Type B pancreatic cell (in vitro differentiated cells): Measurements from ENCODE around the gene EXTL1. TPM values are rescaled to one million over a fixed set of nuclear protein-coding genes. Genes with fewer than 3 reads are reported as not detected.
A peak's percentile ranks its signal among the peaks of the same experiment; 100 is the strongest.

Experiments used
- DNase-seq: peaks from one replicate; pipeline ENCODE4 v3.0.0; 2021; ENCODE audit warnings: mixed read lengths; ENCODE audit not compliant: unreplicated experiment; ENCODE audit errors: extremely low spot score
- H3K27ac Mint-ChIP-seq: 2 replicates; pipeline ENCODE4 v1.8.0; 2021; ENCODE audit warnings: mild to moderate bottlenecking, mixed read lengths
- H3K27me3 Mint-ChIP-seq: 2 replicates; pipeline ENCODE4 v1.8.0; 2021; ENCODE audit warnings: mixed read lengths
- H3K36me3 Mint-ChIP-seq: 2 replicates; pipeline ENCODE4 v1.8.0; 2021; ENCODE audit warnings: mixed read lengths
- H3K4me1 Mint-ChIP-seq: one replicate; pipeline ENCODE4 v1.8.0; 2021; ENCODE audit warnings: mixed read lengths; ENCODE audit not compliant: unreplicated experiment
- H3K4me3 Mint-ChIP-seq: 2 replicates; pipeline ENCODE4 v1.8.0; 2021; ENCODE audit warnings: mild to moderate bottlenecking, mixed read lengths
- H3K9me3 Mint-ChIP-seq: 2 replicates; pipeline ENCODE4 v1.8.0; 2021; ENCODE audit warnings: mixed read lengths
- total RNA-seq: library from RNA; stranded (reverse); gene quantifications from 2 replicates; pipeline ENCODE4 v1.2.1, GENCODE V29; 2021; ENCODE audit warnings: low replicate concordance
- TF ChIP-seq, protein P1 (sequence below): fragments of 200-600 bp; sonication (generic); conservative IDR thresholded peaks from 2 replicates; pipeline ENCODE4 v1.5.0; 2021; ENCODE audit warnings: antibody characterized with exemption, mild to moderate bottlenecking

EXTL1 gene
- total RNA-seq, 1 donor from 2014 or later = 4.2 TPM

DNA sequence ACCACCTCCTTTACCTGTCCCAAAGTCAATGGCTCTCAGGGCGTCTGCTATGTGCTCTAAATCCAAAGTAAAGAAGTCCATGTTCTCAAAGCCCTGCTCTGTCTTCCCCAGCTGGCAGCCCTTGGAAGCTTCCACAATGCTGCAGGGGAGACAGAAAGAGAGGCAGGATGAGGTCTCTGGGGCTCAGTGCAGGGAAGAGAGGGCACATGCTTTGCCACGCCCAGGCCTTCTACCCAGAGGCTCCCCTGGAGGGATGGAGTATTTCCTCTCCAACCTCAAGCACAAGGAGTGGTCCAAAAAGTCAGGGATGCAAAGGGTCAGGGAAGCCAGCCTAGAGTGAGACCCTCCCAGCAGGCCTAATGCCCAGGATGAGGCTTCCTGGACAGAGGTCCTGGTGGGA lies 35.6 kb downstream of the EXTL1 start:
- Mint-ChIP-seq H3K9me3 (no peaks in the 10 kb centered on the region), H3K4me1 (peaks cover 3% of the 10 kb centered on the region), H3K27me3 (peaks cover 22% of the 10 kb centered on the region), H3K4me3 (no peak overlapping the region), H3K27ac (no peak overlapping the region), H3K36me3 (no peaks in the 10 kb centered on the region)
- TF ChIP-seq, protein P1, sequence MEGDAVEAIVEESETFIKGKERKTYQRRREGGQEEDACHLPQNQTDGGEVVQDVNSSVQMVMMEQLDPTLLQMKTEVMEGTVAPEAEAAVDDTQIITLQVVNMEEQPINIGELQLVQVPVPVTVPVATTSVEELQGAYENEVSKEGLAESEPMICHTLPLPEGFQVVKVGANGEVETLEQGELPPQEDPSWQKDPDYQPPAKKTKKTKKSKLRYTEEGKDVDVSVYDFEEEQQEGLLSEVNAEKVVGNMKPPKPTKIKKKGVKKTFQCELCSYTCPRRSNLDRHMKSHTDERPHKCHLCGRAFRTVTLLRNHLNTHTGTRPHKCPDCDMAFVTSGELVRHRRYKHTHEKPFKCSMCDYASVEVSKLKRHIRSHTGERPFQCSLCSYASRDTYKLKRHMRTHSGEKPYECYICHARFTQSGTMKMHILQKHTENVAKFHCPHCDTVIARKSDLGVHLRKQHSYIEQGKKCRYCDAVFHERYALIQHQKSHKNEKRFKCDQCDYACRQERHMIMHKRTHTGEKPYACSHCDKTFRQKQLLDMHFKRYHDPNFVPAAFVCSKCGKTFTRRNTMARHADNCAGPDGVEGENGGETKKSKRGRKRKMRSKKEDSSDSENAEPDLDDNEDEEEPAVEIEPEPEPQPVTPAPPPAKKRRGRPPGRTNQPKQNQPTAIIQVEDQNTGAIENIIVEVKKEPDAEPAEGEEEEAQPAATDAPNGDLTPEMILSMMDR = no peak
- no peak for DNase-seq

DNA sequence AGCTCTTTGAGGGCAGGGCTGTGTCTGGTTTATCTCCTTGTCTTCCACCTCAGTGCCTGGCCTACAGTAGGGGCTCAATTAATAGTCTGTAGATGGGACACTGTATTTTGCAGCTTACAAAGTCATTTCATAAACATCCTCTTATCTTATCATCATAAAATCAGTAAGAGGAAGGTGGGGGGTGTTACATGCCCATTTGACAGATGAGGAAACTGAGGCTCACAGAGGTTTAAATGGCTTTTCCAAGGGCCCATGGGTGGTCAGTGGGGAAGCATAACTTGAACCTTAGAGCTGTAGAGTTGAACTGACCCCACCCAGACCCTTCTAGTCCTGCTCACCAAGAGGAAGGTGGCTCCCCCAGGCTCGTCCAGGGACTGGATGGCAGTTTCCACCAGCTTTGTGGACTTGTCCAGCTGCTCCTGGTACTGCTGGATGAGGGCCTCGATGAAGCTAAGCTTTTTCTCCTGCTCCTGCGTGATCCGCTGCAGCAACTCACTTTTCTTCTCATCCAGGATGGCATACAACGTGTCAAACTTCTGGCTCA lies 36.5 kb downstream of the EXTL1 start:
- Mint-ChIP-seq H3K4me1 (peaks cover 3% of the 10 kb centered on the region), H3K27ac (no peak overlapping the region), H3K27me3 (peaks cover 21% of the 10 kb centered on the region), H3K4me3 (no peak overlapping the region), H3K9me3 (no peaks in the 10 kb centered on the region), H3K36me3 (no peaks in the 10 kb centered on the region)
- TF ChIP-seq, protein P1 = no peak
- no peak for DNase-seq

DNA sequence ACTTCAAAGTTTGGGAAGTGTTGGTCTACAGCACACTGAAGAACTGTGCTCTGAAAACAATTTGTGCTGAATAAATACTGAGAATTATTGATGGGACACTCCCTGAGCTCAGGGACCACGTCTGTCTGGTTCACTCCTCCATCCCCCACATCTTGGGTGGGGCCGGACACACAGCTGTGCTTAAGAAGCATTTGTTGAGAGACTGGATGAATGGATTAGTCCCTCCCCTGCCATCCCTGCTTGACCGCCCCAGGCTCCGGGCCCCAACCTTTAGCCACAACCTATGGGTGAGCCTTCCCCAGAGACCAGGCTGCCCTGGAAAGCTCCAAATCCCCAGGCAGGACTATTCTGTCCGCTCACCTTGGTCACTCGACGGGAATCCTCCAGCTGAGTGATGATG lies 38.3 kb downstream of the EXTL1 start:
- TF ChIP-seq, protein P1 = no peak
- no peak for DNase-seq
- no peak overlapping the region for H3K4me3 Mint-ChIP-seq
- peaks cover 6% of the 10 kb centered on the region for H3K4me1 Mint-ChIP-seq
- no peak overlapping the region for H3K27ac Mint-ChIP-seq
- peaks cover 18% of the 10 kb centered on the region for H3K27me3 Mint-ChIP-seq
- H3K9me3 Mint-ChIP-seq = no peaks in the 10 kb centered on the region
- no peaks in the 10 kb centered on the region for H3K36me3 Mint-ChIP-seq

DNA sequence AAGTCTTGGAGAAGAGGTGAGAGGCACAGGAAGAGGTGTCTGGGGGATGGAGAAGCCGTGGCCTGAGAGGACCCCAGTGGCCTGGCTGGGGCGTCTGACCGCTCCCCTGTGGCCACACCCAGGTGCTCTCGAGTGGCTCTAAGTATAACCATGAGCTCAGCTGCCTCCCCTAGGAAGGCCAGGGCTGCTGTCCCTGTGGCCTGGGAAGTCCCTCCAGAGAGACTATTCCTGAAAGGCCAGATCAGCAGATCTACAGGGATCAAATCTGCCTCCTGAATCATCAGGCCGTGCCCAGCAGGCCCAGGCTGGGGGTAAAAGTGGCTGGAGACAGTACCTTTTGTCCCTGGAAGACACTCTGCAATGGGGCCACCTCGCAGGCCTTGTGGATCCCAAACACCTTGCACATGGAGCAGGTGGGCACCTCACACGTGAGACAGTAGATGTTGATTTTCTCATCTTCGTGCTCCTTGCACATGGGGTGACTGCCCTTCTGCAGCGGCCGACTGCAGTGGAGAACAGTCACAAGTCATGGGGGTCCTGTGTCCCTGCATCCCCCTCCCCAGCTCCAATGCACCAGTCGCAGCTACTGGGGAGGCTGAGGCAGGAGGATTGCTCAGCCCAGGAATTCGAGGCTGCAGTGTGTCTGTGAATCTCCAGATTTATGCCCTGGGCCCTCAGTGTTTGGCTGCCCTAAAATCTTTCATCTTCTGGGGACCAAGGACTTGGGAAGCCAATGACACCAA lies 39.4 kb downstream of the EXTL1 start:
- no peak for DNase-seq
- peaks cover 12% of the 10 kb centered on the region for H3K4me1 Mint-ChIP-seq
- no peaks in the 10 kb centered on the region for H3K9me3 Mint-ChIP-seq
- H3K36me3 Mint-ChIP-seq = no peaks in the 10 kb centered on the region
- H3K27me3 Mint-ChIP-seq = peaks cover 15% of the 10 kb centered on the region
- H3K4me3 Mint-ChIP-seq = no peak overlapping the region
- H3K27ac Mint-ChIP-seq = peak overlapping the region; percentile 25
- TF ChIP-seq, protein P1 = no peak

DNA sequence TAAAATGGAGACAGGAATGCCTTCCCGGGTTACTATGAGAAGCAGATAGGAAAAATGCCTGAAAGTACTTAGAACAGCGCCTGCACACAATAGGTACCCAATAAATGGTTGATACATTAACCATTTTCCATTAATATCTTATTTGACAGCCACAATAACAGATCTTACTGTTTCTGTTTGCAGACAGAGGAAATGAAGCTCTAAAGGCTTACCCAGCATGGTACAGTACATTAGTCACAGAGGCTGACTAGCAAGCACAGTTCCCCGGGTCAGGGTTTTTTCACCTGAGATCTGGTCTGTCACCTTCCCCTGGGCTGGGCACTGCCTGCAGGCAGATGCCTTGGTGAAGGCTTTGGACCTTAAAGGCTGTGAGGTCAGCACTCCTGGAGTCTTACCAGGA lies 43.0 kb downstream of the EXTL1 start:
- Mint-ChIP-seq H3K36me3 (no peaks in the 10 kb centered on the region), H3K4me1 (peaks cover 31% of the 10 kb centered on the region), H3K27ac (peak overlapping the region; percentile 56), H3K9me3 (no peaks in the 10 kb centered on the region), H3K4me3 (no peak overlapping the region), H3K27me3 (peaks cover 6% of the 10 kb centered on the region)
- TF ChIP-seq, protein P1 = no peak
- no peak for DNase-seq
